ENCODE measurements around the gene PMAIP1.

PMAIP1 gene

DNA sequence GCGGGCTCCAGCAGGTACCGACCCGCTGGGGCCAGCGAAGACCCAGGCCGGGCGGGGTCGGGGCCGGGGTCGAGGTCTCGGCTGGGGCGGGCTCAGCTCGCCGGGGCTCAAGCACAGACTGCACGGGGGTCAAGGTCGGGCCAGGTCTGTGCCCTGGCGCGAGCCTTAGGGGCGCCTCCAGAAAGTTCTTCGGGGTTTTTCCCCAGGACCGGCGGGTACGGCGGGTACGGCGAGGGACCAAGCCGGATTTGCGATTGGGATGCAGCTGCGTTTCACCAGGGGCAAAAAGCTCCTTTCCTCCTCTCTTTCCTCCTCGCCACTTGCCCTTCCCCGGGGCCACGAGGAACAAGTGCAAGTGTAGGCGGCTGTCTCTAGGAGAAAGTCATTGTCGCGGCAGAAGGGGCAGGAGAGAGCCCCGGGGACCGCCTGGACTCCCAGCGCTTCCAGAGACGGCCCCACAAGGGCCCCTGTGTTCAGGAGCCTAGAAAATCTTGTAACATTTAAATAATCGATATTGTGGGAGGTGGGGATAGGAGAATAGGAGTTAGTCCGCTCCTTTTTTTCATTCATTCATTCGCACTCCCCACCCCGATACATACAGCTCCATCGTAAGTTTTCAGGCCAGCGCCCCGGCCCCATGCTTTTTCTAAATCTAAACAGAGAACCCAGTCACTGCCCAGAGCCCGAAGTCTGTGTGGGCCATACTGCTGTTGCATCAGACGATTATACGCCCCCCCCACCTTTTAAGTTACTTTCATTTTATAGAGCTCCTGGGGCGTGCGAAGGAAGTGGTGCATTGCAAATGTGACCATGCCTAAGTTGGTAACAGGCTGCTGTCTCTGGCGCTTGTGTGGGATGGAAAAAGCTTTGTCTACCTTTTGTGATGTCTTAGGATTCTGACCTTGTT is 679 bp downstream of the PMAIP1 start:
- DNase-seq = peak; percentile 62
- H3K4me1 Mint-ChIP-seq = peaks cover 43% of the 10 kb centered on the region
- no peaks in the 10 kb centered on the region for H3K27me3 Mint-ChIP-seq
- ATAC-seq = peak; percentile 58
- H3K4me3 Mint-ChIP-seq = peak overlapping the region; percentile 97
- H3K27ac Mint-ChIP-seq = peak overlapping the region; percentile 97
- H3K36me3 Mint-ChIP-seq (ENCODE audit: low read depth) = peaks cover 45% of the 10 kb centered on the region
- no peaks in the 10 kb centered on the region for H3K9me3 Mint-ChIP-seq

DNA sequence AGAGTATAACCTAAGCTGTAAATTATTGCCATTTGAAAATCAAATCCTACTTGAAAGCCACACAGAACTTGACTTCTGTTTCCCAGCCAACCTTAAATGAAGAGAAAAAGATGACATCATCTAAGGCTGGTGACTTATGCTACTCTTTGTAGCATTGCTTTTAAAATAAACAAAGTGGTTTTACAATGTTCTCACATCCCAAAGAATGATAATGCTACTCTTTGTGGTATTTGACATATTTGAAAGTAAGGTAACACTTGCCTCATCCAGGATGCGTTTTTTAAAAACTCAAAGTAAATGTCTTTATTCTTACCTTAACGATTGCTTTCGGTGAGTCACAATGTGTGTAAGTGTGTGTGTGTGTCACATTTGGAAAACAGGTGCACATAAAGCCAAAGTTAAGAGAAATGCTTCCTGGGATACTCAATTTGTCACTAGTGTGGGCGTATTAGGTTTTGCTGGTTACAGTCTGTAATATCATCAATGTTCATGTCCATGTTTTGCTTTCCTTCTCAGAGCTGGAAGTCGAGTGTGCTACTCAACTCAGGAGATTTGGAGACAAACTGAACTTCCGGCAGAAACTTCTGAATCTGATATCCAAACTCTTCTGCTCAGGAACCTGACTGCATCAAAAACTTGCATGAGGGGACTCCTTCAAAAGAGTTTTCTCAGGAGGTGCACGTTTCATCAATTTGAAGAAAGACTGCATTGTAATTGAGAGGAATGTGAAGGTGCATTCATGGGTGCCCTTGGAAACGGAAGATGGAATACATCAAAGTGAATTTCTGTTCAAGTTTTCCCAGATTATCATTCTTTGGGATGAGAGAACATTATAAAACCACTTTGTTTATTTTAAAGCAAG is 2.6 kb downstream of the PMAIP1 start:
- Mint-ChIP-seq H3K4me1 (peaks cover 61% of the 10 kb centered on the region), H3K36me3 (ENCODE audit: low read depth) (peaks cover 45% of the 10 kb centered on the region), H3K4me3 (peak overlapping the region; percentile 97), H3K27me3 (no peaks in the 10 kb centered on the region), H3K27ac (peak overlapping the region; percentile 97), H3K9me3 (no peaks in the 10 kb centered on the region)
- ATAC-seq (peak; percentile 5), DNase-seq (no peak)

GRCh38 chr18:59902993-59903610 is 3.3 kb downstream of the PMAIP1 start:
- no peaks in the 10 kb centered on the region for H3K27me3 Mint-ChIP-seq
- H3K27ac Mint-ChIP-seq = peak overlapping the region; percentile 97
- H3K9me3 Mint-ChIP-seq = no peaks in the 10 kb centered on the region
- no peak for DNase-seq
- no peak for ATAC-seq
- H3K4me3 Mint-ChIP-seq = peak overlapping the region; percentile 97
- peaks cover 45% of the 10 kb centered on the region for H3K36me3 Mint-ChIP-seq (ENCODE audit: low read depth)
- H3K4me1 Mint-ChIP-seq = peaks cover 69% of the 10 kb centered on the region

DNA sequence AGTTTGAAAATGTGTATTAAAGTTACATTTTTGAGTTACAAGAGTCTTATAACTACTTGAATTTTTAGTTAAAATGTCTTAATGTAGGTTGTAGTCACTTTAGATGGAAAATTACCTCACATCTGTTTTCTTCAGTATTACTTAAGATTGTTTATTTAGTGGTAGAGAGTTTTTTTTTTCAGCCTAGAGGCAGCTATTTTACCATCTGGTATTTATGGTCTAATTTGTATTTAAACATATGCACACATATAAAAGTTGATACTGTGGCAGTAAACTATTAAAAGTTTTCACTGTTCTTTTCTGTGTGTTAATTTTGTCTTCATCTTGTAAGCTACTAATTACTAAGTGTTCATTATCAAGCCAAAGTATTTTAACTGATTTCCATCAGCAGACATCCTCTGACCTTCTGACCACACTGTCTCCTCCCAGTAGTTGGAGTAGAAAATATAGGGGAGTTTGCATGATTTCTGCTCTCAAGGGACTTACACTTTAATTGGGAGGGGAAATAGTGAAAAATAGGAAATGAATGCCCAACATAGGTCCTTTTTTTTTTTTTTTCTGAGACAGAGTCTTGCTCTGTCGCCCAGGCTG is 4.3 kb downstream of the PMAIP1 start:
- ATAC-seq = no peak
- Mint-ChIP-seq H3K27ac (peak overlapping the region; percentile 67), H3K27me3 (no peaks in the 10 kb centered on the region), H3K4me1 (peaks cover 72% of the 10 kb centered on the region), H3K9me3 (no peaks in the 10 kb centered on the region), H3K4me3 (peak overlapping the region; percentile 73), H3K36me3 (ENCODE audit: low read depth) (peaks cover 45% of the 10 kb centered on the region)
- DNase-seq = no peak

DNA sequence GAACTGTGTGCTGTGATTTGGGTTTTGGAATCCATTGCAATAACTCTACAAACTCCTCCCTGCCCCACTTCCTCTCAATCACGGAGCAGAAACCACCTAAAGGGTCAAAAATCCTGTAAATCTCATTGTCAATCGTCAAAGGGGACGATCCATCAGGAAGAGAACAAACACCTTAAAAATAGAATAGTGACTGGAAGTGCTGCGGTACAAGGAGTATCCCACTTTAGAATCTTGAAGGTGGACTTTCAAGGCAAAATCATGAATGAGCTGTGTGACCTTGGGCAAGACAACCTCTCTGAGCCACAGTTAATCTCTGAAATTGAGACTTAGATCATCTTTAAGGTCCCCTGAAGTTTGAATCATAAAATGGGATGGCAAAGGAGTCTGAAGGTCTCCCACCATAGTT is 5.9 kb downstream of the PMAIP1 start:
- Mint-ChIP-seq H3K4me3 (no peak overlapping the region), H3K36me3 (ENCODE audit: low read depth) (peaks cover 40% of the 10 kb centered on the region), H3K9me3 (no peaks in the 10 kb centered on the region), H3K4me1 (peaks cover 72% of the 10 kb centered on the region), H3K27me3 (no peaks in the 10 kb centered on the region), H3K27ac (no peak overlapping the region)
- DNase-seq (no peak), ATAC-seq (no peak)

DNA sequence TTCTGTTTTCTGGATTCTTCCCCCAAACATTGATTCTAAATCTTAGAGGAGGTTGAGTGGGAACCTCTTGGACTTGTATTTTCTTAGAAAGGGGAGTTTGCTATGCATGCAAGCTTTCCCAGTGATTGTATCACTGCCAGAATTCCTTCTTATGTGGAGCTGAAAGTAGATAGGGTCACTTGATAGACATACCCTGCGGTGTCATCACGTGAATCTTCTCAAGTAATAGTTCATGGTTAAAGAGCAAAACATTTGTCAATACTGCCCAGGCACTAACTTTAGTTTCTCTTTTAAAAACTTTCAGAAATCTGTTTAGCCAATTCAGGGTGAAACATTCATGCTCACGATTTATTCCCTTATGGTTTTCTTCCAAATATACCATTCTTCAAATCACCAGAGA is 6.4 kb downstream of the PMAIP1 start:
- peak overlapping the region; percentile 77 for H3K27ac Mint-ChIP-seq
- H3K27me3 Mint-ChIP-seq = no peaks in the 10 kb centered on the region
- peaks cover 76% of the 10 kb centered on the region for H3K4me1 Mint-ChIP-seq
- ATAC-seq (no peak), DNase-seq (no peak)
- H3K9me3 Mint-ChIP-seq = no peaks in the 10 kb centered on the region
- peak overlapping the region; percentile 18 for H3K4me3 Mint-ChIP-seq
- H3K36me3 Mint-ChIP-seq (ENCODE audit: low read depth) = peaks cover 35% of the 10 kb centered on the region

DNA sequence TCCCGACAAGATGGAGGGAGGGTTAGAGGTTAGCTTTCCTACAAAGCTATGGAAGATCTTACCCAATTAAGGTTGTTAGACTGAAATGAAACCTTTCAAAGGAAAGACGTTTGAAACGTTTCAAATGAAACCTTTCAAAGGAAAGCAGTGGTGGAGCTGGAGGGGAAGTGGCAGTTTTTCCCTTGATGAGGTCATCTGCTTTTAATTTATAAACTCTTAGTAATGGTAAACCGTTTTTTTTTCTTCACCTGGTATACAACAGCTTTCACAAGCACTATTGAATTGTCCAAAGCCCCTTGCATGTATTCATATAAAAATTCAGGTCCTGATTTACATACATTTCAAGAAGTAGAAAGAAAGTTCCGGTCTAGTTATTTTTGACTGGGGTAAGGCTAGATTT is 7.4 kb downstream of the PMAIP1 start:
- no peaks in the 10 kb centered on the region for H3K27me3 Mint-ChIP-seq
- ATAC-seq = peak; percentile 8
- DNase-seq = no peak
- no peaks in the 10 kb centered on the region for H3K9me3 Mint-ChIP-seq
- peak overlapping the region; percentile 18 for H3K4me3 Mint-ChIP-seq
- peaks cover 73% of the 10 kb centered on the region for H3K4me1 Mint-ChIP-seq
- peak overlapping the region; percentile 77 for H3K27ac Mint-ChIP-seq
- H3K36me3 Mint-ChIP-seq (ENCODE audit: low read depth) = peaks cover 25% of the 10 kb centered on the region

- no peak for DNase-seq
- H3K36me3 Mint-ChIP-seq (ENCODE audit: low read depth) = peaks cover 20% of the 10 kb centered on the region
- ATAC-seq = no peak
- no peaks in the 10 kb centered on the region for H3K27me3 Mint-ChIP-seq
- peak overlapping the region; percentile 77 for H3K27ac Mint-ChIP-seq
- H3K4me1 Mint-ChIP-seq = peaks cover 68% of the 10 kb centered on the region
- peaks cover 3% of the 10 kb centered on the region for H3K9me3 Mint-ChIP-seq
- H3K4me3 Mint-ChIP-seq = peak overlapping the region; percentile 18
These were observed 7.9 kb downstream of the PMAIP1 start for GRCh38 chr18:59907660-59908059.

DNA sequence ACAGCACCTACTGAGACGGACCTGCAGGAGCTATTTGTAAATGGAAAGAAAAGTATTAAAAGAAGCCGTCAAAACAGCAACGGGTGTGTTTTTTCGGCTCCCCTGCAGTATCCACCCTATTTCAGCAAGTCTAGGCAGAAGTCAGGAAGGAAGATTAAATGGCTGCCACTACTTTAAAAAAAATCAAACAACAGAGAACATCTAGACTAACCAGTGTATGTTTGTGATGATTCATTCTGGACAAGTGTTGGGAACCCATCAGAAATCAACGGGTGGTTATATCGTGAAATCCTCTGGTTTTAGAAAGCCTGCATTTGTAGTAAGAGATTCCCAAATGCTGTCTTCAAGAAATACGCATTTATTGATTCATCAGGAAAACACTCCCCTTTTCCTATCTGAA is 9.0 kb downstream of the PMAIP1 start:
- no peaks in the 10 kb centered on the region for H3K27me3 Mint-ChIP-seq
- H3K27ac Mint-ChIP-seq = peak overlapping the region; percentile 62
- ATAC-seq = no peak
- no peak for DNase-seq
- no peak overlapping the region for H3K4me3 Mint-ChIP-seq
- H3K36me3 Mint-ChIP-seq (ENCODE audit: low read depth) = peaks cover 12% of the 10 kb centered on the region
- H3K4me1 Mint-ChIP-seq = peaks cover 61% of the 10 kb centered on the region
- H3K9me3 Mint-ChIP-seq = peaks cover 3% of the 10 kb centered on the region

DNA sequence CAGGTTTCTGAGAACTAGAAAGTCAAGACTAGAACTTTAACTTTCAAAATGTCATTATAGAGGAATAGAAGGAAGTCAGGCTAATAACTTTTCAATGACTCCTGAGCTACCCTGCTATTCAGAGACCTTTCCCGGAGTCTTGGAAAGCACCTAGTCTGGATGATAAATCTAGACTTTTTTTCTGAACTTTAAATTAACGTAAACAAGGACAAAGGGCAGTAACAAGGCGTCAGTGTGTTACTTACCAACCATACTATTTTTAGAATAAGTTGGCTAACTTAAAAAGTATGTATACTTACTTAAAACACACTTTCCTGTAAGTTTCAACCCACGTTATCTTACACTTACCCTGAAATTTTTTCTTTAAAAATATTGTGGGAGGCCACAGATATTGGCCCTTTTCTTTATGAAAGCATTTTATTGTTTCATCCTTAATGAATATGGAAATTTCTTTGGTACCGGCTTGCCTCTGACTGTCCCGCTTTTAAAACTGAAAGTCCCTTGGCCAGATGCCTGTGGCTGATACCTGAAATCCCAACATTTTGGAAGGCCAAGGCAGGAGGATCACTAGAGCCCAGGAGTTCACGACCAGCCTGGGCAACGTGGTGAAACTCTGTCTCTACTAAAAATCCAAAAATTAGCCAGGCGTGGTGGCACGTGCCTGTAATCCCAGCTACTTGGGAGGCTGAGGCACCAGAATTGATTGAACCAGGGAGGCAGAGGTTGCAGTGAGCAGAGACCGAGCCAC is 9.7 kb downstream of the PMAIP1 start:
- Mint-ChIP-seq H3K27me3 (no peaks in the 10 kb centered on the region), H3K36me3 (ENCODE audit: low read depth) (peaks cover 6% of the 10 kb centered on the region), H3K4me3 (no peak overlapping the region), H3K4me1 (peaks cover 55% of the 10 kb centered on the region), H3K27ac (peak overlapping the region; percentile 5), H3K9me3 (peaks cover 3% of the 10 kb centered on the region)
- DNase-seq (no peak), ATAC-seq (no peak)

GRCh38 chr18:59910967-59911366 is 11.2 kb downstream of the PMAIP1 start:
- Mint-ChIP-seq H3K4me1 (peaks cover 41% of the 10 kb centered on the region), H3K27me3 (no peaks in the 10 kb centered on the region), H3K27ac (peak overlapping the region; percentile 10), H3K9me3 (peaks cover 3% of the 10 kb centered on the region), H3K4me3 (no peak overlapping the region), H3K36me3 (ENCODE audit: low read depth) (no peaks in the 10 kb centered on the region)
- DNase-seq (no peak), ATAC-seq (no peak)

DNA sequence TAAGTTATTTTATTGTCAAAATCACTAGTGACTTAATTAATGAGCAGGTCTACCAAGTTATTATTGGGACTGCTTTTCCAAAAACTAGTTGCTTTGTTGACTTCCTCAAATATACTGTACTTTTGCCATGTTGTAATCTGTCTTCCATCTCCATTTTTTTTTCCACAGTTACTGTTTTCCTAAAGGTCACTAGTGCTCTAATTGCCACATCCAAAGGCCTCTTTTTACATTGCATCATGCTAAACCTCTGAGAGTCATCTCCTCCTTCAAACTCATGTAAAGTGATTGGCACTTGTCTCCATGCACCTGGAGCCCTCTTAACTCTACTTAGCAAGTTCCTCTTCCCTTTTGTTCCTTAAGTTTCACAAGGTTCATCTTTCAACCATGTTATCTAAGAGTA is 11.8 kb downstream of the PMAIP1 start:
- Mint-ChIP-seq H3K9me3 (peaks cover 3% of the 10 kb centered on the region), H3K4me1 (peaks cover 35% of the 10 kb centered on the region), H3K36me3 (ENCODE audit: low read depth) (no peaks in the 10 kb centered on the region), H3K4me3 (no peak overlapping the region), H3K27me3 (no peaks in the 10 kb centered on the region), H3K27ac (no peak overlapping the region)
- ATAC-seq (no peak), DNase-seq (no peak)

- Mint-ChIP-seq H3K4me1 (peaks cover 30% of the 10 kb centered on the region), H3K27me3 (no peaks in the 10 kb centered on the region), H3K27ac (no peak overlapping the region), H3K36me3 (ENCODE audit: low read depth) (no peaks in the 10 kb centered on the region), H3K9me3 (peaks cover 3% of the 10 kb centered on the region), H3K4me3 (no peak overlapping the region)
- ATAC-seq (no peak), DNase-seq (no peak)
These were observed 12.3 kb downstream of the PMAIP1 start for GRCh38 chr18:59912007-59912550.

Data from activated naive CD8-positive, alpha-beta T cell treated with anti-CD3 and anti-CD28 coated beads, Interleukin-2, amount 50 U/mL, for 24 hours (primary cell).